ENCODE measurements around the gene GATC. TPM values are rescaled to one million over a fixed set of nuclear protein-coding genes. Genes with fewer than 3 reads are reported as not detected.

GATC gene
- total and polyA plus RNA-seq, 2 experiments from 2014 or later: 18.5 to 20.1 TPM

GRCh38 chr12:120469450-120470149 lies 23.4 kb downstream of the GATC start, which contains the start of gene SRSF9 (continued):
- no peak for TF ChIP-seq REST (IDR thresholded peaks at IDR 0.05; ENCODE audit: unreplicated experiment)

- Histone ChIP-seq H3K9me2 (ENCODE audit: insufficient read depth) (no peaks in the 10 kb centered on the region), H3K27ac (ENCODE audit: low read depth) (peak overlapping the region; percentile 69), H2AFZ (peak overlapping the region; percentile 99), H3K27me3 (ENCODE audit: insufficient read depth) (0 out of 2 replicates have a peak, but pooled peaks cover 1% of the 10 kb centered on the region), H3K4me1 (ENCODE audit: insufficient read depth) (peaks cover 13% of the 10 kb centered on the region; the same call in 1 of the 2 replicates), H3K79me2 (replicated peaks; ENCODE audit: insufficient read depth) (peaks cover 38% of the 10 kb centered on the region), H3K4me2 (peak overlapping the region; percentile 88), H3K4me3 (peak overlapping the region; percentile 77), H3K36me3 (ENCODE audit: insufficient read depth) (peaks cover 8% of the 10 kb centered on the region), H3F3A (replicated peaks; ENCODE audit: low read depth) (peaks cover 22% of the 10 kb centered on the region), H4K20me1 (replicated peaks; ENCODE audit: insufficient read depth) (peaks cover 28% of the 10 kb centered on the region)
- Mint-ChIP-seq H3K27me3 (ENCODE audit: insufficient read depth, low read depth, poor library complexity) (peaks cover 4% of the 10 kb centered on the region), H3K36me3 (ENCODE audit: low read depth) (peaks cover 31% of the 10 kb centered on the region), H3K4me3 (peak overlapping the region; percentile 96), H3K9me3 (no peaks in the 10 kb centered on the region), H3K4me1 (peaks cover 29% of the 10 kb centered on the region), H3K27ac (no peak overlapping the region)
- DNase-seq (ENCODE audit: low spot score) (peak; percentile 48), ATAC-seq (peak; percentile 35)
- TF ChIP-seq REST (IDR thresholded peaks at IDR 0.05; ENCODE audit: unreplicated experiment): no peak
- no peak for TF ChIP-seq NANOG (IDR thresholded peaks at IDR 0.05; ENCODE audit: borderline replicate concordance)
- TF ChIP-seq, protein P1, sequence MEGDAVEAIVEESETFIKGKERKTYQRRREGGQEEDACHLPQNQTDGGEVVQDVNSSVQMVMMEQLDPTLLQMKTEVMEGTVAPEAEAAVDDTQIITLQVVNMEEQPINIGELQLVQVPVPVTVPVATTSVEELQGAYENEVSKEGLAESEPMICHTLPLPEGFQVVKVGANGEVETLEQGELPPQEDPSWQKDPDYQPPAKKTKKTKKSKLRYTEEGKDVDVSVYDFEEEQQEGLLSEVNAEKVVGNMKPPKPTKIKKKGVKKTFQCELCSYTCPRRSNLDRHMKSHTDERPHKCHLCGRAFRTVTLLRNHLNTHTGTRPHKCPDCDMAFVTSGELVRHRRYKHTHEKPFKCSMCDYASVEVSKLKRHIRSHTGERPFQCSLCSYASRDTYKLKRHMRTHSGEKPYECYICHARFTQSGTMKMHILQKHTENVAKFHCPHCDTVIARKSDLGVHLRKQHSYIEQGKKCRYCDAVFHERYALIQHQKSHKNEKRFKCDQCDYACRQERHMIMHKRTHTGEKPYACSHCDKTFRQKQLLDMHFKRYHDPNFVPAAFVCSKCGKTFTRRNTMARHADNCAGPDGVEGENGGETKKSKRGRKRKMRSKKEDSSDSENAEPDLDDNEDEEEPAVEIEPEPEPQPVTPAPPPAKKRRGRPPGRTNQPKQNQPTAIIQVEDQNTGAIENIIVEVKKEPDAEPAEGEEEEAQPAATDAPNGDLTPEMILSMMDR (conservative IDR thresholded peaks at IDR 0.05; ENCODE audit: low read depth in 2 of 2): no peak
- no peak for TF ChIP-seq ZNF331 (CRISPR knock-in tag; IDR thresholded peaks at IDR 0.05; ENCODE audit: low read depth)
- TF ChIP-seq, protein P2, sequence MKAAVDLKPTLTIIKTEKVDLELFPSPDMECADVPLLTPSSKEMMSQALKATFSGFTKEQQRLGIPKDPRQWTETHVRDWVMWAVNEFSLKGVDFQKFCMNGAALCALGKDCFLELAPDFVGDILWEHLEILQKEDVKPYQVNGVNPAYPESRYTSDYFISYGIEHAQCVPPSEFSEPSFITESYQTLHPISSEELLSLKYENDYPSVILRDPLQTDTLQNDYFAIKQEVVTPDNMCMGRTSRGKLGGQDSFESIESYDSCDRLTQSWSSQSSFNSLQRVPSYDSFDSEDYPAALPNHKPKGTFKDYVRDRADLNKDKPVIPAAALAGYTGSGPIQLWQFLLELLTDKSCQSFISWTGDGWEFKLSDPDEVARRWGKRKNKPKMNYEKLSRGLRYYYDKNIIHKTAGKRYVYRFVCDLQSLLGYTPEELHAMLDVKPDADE (IDR thresholded peaks at IDR 0.05): no peak
- TF ChIP-seq JUNB (IDR thresholded peaks at IDR 0.05; ENCODE audit: unreplicated experiment): no peak
- TF ChIP-seq EZH2 (IDR thresholded peaks at IDR 0.05; ENCODE audit: low read depth, unreplicated experiment): no peak
- TF ChIP-seq POLR2AphosphoS5 (IDR thresholded peaks at IDR 0.05; ENCODE audit: low read depth): no peak
- no peak for TF ChIP-seq EZH2phosphoT487 (IDR thresholded peaks at IDR 0.05; ENCODE audit: unreplicated experiment)
- no peak for TF ChIP-seq ZNF114 (CRISPR knock-in tag; IDR thresholded peaks at IDR 0.05)
- TF ChIP-seq CREB1 (CRISPR knock-in tag; IDR thresholded peaks at IDR 0.05; ENCODE audit: low read depth): no peak
- TF ChIP-seq STAT1 (IDR thresholded peaks at IDR 0.05; ENCODE audit: unreplicated experiment): no peak
These were observed 24.0 kb downstream of the GATC start for GRCh38 chr12:120470150-120470784.
